ENCODE data around the gene FOXN3.

FOXN3 gene

DNA sequence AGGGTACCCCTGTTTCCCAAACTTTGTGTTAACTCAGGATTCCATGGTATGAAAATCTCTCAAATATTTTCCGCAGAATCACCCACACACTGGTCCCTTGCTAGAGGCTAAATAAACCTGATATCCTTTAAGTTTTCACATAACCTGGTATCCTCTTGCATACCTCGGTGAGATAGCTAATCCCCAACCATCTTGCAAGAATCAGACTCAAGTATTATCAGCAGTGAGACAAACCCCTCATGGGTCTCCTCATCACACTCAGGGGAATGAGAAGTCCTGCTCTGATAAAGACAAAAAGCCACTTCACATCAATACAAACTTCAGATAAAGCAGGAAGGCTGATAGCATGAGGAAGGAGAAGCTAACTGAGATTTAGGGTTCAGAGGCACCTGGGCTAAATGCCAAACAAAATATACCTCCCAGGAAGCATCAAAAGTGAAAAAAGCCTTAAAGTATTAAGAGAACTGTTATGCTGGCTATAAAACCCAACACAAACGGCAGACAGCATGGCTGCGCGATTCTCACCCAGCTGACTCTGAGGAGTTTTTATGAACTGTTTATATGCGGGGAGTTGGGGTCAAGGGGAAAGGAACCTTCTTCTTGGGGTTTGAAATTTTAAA, 96.5 kb downstream of the FOXN3 start:
- no peak for DNase-seq (ENCODE audit: low spot score)
- TF ChIP-seq, protein P1, sequence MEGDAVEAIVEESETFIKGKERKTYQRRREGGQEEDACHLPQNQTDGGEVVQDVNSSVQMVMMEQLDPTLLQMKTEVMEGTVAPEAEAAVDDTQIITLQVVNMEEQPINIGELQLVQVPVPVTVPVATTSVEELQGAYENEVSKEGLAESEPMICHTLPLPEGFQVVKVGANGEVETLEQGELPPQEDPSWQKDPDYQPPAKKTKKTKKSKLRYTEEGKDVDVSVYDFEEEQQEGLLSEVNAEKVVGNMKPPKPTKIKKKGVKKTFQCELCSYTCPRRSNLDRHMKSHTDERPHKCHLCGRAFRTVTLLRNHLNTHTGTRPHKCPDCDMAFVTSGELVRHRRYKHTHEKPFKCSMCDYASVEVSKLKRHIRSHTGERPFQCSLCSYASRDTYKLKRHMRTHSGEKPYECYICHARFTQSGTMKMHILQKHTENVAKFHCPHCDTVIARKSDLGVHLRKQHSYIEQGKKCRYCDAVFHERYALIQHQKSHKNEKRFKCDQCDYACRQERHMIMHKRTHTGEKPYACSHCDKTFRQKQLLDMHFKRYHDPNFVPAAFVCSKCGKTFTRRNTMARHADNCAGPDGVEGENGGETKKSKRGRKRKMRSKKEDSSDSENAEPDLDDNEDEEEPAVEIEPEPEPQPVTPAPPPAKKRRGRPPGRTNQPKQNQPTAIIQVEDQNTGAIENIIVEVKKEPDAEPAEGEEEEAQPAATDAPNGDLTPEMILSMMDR (IDR thresholded peaks at IDR 0.05; ENCODE audit: extremely low read depth, missing control alignments) = no peak

DNA sequence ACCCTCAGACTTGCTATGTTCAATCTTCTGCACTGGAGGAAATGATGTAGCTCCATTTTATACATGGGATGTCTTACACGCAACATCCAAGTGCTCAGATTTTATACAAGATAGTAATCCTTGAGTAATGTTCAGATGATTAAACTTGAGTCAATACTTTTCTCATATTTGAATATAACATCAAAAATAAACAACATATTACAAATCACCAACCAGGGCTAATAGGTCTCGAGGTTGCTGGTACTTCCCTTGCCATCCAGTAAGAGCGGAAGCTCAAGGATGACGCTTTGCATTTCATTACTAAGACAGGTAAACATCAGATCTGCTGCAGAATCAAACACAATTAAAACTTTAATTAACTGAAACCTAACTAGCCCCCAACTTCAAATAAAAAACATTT, 97.3 kb downstream of the FOXN3 start:
- DNase-seq (ENCODE audit: low spot score) = no peak

DNA sequence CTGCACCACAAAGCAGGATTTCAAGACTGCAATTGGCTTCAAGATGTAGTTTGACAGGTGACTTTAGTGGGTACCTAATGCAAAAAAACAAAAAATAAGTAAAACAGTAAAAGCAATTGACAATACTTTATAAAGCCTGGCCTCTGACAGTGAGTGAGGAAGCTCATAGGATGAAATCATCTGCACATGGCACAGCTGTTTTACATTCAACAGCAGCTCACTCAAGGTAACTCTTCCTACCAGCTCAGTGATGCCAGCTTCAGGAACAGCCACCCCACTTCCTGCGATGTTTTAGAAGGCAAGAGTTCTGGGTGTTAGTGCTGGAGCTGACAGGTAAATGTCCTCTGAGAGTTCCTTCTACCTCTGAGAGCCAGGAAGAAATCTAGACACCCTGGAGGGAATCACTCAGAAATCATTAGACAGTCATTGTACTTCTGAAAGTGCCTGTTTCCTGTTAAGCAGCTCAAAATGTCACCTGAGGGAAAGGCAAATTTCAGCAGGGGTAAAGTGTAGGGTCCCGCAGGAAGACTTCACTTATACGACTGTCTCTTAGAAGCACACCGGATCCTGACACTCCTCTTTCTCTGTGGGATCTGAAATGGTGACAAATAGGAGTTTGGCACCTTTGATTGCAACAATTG, 99.9 kb downstream of the FOXN3 start:
- TF ChIP-seq, protein P1 (IDR thresholded peaks at IDR 0.05; ENCODE audit: extremely low read depth, missing control alignments) = no peak
- DNase-seq (ENCODE audit: low spot score) = peak; percentile 39

More for the DNA sequence above, 97.3 kb downstream of the FOXN3 start:
- TF ChIP-seq, protein P1 (IDR thresholded peaks at IDR 0.05; ENCODE audit: extremely low read depth, missing control alignments) = no peak

DNA sequence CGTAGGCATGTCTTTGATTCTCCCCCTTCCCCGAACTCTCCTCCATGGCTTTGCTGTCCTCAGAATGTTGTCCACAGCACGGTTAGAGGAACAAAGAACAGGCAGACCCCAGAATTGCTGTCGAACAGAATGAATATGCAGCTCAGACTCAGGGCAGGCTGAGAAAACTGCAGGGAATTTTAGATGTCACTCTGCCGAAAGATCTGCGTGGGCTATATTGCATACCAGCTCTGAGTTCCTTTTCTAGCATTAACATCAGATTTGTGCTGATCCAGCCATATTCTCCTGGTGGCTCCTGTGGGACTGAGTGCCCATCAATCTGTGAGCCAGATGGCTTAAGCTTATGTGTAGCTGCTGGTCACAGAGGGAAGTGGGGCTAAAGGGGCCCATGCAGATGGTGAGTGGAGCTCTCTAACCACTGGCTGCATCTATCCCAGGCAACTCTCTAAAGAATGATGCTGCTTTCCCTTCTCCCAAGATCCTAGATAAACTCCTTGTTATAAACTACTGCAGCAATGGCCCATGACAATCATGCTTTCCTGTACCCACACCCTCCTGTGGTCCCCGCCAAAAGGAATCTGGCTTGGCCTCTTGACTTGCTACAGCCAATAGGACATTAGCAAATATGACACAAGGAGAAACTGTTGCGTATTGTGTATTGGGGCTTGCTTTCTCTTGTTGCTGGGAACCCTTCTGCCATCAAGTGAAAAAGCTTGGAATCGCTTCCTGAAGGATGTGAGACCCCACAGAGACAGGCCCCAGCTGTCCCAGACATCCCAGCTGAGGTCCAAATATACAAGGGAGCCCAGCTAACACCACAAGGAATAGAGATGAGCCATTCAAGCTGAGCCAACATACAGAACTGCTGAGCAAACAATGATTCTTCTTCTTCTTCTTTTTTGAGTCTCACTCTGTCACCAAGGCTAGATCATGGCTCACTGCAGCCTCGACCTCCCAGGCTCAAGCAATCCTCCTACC, 101.3 kb downstream of the FOXN3 start:
- TF ChIP-seq, protein P1 (IDR thresholded peaks at IDR 0.05; ENCODE audit: extremely low read depth, missing control alignments) = no peak
- DNase-seq (ENCODE audit: low spot score) = no peak

DNA sequence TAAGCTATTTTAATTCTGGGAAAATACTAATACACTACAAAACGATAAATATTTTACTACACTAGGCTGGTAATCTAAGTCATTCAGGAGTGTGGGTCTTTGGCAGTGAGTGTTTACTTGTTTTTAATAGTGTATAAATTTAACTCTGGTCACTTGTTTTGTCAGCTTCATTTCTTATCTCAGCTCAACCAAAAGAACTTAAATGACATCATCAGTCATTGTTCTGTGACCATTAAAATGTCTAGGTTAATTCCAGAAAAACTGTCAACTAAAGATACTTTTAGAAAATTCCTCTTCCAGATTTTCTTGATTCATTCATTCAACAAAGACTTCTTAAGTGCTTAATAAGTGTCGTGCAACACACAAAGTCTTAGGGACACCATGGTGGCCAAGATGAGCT, 102.8 kb downstream of the FOXN3 start:
- DNase-seq (ENCODE audit: low spot score) = no peak
- TF ChIP-seq, protein P1 (IDR thresholded peaks at IDR 0.05; ENCODE audit: extremely low read depth, missing control alignments) = no peak

DNA sequence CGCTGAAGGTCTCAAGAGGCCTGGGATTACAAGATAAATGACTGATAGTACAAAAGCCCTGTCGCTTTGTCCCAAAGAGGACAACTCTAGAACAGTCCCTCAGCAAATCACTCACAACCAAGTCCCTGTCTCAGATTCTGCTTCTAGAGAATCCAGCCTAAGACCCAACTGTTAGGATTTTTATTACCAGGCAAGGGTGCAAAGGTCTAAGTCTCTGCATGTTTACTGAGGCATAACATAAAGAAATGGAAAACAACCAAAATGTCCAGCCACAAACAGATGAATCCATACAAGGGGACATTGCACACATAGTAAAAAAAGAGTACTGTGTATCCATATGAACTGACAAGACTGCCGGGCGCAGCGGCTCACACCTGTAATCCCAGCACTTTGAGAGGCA, 104.1 kb downstream of the FOXN3 start:
- TF ChIP-seq, protein P1 (IDR thresholded peaks at IDR 0.05; ENCODE audit: extremely low read depth, missing control alignments) = no peak
- no peak for DNase-seq (ENCODE audit: low spot score)

DNA sequence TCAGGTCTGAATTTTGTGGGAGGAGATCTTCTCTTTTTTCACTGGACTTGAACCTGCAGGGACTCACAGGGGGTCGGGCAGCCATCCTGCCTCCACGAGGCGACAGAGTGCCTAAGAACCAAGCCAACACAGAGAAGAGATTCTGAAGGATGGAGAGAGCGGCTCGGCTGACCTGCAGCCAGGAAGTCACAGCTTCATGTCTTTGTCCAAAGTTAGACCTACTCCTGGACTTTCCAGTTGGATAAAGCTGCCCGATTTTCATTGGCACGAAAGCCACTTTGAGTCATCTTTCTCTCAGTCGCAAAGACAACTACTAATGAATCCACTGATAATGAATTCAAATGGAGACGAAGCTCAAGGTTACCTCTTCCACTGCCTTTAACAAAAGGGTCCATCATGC, 106.8 kb downstream of the FOXN3 start:
- DNase-seq (ENCODE audit: low spot score) = no peak
- TF ChIP-seq, protein P1 (IDR thresholded peaks at IDR 0.05; ENCODE audit: extremely low read depth, missing control alignments) = no peak
